ENCODE data around the gene TPT1.
"Not testable (repeated sequence)": the region's sequence is repeated elsewhere in the genome, so short reads cannot be mapped to it uniquely, and the experiment has no call there.

TPT1 gene

DNA sequence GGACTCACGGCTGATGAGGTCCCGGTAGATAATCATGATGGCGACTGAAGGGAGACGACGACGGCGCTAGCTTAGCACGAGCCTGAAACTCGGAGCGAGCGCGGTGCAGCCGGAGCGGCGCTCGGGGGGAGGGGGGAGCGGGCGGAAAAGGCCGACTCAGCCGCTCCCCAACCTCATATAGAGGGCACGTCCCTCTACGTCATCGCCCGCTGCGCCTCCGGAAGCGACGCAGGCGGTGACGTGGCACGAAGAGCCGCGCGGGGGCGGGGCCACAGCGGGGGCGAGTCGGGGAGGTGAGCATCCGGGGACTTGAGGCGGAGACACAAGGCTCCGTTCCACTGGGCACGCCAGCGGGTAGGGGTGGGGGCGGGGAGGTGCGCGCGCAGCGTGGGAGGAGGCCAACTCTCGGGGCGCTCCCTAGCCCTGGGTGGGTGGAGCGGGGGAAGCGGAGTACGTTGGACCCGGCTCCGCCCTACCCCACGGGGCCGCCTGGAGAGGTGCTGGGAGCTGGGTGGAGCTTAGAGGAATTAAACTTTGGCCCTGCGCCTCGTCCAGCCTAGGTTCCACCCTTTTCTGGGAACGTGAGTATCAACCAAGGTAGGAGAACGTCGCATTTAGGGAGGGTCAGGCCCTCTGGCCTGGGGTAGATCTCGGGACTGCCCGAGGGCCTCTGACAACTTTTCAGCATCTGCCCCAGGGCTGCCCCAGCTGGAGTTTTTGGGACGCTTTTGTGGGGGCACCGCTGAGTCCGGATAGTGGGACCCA, at the start of gene TPT1:
Gene TPT1, minus strand, starts transcription at position 150 of the 765 bp plus-strand sequence. Its CDS starts 114 bp downstream, at position 36.
- peak; percentile 85 for DNase-seq

DNA sequence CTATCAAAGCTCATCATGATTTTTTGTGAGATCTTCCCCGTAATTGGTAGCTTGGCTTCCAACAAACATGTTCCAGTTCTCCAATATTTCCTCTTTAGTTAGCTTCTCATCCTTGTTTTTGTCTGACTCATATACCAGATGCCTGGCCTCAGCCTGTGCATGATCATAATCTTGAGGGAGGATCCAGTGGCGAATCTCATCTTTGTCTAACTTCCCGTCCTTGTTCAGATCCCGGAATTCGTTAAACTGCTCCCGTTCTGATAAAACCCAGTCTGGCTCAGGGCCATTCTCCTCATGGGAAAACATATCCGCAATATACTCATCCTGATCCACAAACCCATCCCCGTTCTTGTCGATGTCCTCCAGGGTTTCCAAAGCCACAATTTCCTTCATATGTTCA, 49.4 kb upstream of the TPT1 start:
- DNase-seq: not testable (repeated sequence)

DNA sequence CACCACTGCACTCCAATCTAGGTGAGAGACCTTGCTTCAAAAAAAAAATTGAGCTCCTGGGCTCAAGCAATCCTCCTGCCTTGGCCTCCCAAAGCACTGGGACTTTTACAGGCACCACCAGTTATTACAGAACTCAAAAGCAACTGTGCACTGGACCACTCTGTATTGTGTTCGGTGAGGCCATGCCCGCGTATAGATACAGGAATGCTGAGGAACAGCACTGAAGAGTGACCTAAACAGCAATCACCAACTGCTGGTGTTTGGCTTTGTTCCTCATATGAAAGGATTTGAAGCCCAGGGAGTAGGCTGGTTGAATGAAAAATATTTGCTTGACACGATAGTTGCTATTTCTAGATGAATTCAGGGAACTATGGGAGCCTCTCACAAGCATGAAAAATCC, 47.7 kb upstream of the TPT1 start:
- DNase-seq: no peak

DNA sequence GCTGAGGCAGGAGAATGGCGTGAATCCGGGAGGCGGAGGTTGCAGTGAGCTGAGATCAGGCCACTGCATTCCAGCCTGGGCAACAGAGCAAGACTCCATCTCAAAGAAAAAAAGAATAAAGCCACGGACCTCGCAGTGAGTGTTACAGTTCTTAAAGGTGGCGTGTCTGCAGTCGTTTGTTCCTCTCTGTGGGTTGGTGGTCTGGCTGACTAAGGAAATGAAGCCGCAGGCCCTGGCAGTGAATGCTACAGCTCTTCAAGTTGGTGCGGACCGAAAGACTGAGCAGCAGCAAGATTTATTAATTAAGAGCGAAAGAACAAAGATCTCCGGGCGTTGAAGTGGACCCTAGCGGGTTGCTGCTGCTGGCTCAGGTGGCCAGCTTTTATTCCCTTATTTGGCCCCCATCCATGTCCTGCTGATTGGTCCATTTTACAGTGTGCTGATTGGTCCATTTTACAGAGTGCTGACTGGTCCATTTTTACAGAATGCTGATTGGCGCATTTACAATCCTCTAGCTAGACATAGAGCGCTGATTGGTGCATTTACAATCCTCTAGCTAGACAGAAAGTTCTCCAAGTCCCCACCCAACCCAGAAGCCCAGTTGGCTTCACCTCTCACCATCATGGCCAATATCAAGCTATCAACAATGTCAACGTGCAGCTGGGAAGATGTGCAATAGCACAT, 46.1 kb upstream of the TPT1 start:
- not testable (repeated sequence) for DNase-seq

DNA sequence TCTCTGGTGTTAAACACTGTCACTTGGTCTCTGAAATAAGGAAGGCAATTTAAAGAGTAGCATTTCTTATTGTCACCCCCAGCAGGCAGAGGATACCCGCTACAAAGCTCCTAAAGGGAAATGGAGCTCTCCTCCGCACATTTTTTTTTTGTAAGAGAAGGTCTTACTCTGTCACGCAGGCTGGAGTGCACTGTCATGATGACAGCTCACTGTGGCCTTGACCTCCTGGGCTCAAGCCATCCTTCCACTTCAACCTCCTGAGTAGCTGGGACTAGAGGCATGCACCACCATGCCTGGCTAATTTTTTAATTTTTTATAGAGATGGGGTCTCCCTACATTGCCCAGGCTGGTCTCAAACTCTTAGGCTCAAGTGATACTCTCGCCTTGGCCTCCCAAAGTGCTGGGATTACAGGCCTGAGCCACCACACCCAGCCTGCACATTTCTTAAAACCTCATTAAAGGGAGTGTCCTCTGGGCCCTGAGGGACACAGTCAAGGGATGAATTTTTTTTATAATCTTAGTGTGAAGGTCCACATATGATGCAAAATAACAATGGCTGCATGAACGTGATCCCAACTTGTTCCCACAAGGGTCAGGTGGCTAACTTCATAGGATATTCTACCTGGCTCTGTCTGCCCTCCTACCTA, 45.0 kb upstream of the TPT1 start:
- no peak for DNase-seq

DNA sequence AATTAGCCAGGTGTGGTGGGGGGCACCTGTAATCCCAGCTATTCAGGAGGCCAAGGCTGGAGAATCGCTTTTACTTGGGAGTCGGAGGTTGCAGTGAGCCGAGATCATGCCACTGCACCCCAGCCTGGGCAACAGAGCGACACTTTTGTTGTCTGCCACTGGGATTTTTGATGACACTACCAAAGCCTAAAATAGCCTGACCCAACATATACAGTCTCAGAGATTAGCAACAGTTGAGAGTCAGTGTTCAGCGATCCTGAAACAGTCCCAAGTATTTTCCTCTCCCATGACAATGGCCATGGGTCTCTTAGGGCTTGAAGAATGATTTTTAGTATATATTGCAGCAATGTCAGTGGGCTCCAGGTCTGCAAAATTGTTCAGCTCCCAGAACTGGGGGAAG, 44.3 kb upstream of the TPT1 start:
- no peak for DNase-seq

DNA sequence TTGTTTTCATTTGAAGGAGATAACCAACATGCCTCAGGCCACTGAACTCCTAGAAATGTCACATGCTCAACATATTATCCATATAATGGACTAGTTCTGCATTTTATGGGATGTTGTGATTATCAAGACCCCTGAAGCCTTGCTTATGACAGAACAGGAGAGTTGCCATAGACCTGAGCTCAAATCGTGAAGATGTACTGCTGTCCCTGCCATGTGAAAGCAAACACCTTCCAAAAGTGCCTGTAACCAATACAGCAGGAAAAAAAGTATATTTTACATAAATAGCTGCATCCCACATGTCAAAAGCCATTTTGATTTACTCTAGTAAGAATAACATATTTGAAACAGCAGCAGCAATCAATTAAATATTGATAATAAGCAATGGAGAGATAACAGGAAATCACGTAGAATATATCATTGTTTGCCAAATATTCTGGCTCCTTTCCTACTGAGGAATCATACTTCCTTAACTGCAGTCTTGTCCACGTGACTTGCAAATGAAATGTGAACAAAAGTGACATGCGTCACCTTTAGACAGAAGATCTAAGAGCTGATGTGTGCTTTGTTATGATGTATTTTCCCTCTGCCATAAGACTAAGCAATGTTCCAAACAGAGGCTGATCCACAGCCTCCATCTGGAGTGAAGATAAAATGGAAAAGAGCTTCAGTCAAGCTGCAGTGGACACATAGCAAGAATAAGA, 43.6 kb upstream of the TPT1 start:
- DNase-seq: no peak

DNA sequence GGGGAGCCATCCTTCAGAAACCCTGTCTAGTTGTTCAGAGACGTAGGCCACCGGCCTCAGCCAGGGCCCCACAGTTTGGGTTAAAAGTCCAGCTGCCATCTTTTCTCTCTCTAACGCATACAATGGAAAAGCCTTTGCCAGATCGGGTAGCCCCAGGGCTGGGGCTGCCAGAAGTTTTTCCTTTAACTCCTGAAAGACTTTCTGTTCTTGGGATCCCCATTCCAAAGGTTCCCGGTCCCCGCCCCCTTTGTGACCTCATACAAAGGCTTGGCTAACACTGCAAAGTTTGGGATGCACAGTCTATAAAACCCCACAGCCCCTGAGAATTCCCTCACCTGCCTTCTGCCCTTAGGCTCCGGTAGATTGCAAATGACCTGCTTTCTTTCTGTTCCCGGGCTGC, 41.8 kb upstream of the TPT1 start:
- not testable (repeated sequence) for DNase-seq

DNA sequence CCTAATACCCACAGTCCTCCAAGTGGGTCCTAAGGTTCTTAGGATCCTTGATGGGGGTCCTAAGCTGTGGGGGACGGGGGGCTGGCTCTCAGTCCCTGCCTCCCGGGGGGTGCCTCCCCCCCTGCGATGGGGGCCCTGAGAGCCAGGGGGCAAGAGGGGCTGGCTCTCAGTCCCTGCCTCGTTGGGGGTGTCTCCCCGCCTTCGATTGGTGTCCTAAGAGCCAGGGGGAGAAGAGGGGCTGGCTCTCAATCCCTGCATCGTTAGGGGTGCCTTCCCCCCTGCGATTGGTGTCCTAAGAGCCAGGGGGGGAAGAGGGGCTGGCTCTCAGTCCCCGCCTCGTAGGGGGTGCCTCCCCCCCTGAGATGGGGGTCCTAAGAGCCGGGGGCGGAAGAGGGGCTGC, 40.2 kb upstream of the TPT1 start:
- DNase-seq: no peak

DNA sequence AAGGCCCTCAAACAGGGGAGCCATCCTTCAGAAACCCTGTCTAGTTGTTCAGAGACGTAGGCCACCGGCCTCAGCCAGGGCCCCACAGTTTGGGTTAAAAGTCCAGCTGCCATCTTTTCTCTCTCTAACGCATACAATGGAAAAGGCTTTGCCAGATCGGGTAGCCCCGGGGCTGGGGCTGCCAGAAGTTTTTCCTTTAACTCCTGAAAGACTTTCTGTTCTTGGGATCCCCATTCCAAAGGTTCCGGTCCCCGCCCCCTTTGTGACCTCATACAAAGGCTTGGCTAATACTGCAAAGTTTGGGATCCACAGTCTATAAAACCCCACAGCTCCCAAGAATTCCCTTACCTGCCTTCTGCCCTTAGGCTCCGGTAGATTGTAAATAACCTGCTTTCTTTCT, 39.7 kb upstream of the TPT1 start:
- not testable (repeated sequence) for DNase-seq

DNA sequence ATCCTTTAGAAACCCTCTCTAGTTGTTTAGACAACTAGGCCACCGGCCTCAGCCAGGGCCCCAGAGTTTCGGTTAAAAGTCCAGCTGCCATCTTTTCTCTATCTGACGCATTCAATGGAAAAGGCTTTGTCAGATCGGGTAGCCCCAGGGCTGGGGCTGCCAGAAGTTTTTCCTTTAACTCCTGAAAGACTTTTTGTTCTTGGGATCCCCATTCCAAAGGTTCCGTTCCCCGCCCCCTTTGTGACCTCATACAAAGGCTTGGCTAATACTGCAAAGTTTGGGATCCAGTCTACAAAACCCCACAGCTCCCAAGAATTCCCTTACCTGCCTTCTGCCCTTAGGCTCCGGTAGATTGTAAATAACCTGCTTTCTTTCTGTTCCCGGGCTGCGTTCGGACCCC, 38.5 kb upstream of the TPT1 start:
- DNase-seq: not testable (repeated sequence)

DNA sequence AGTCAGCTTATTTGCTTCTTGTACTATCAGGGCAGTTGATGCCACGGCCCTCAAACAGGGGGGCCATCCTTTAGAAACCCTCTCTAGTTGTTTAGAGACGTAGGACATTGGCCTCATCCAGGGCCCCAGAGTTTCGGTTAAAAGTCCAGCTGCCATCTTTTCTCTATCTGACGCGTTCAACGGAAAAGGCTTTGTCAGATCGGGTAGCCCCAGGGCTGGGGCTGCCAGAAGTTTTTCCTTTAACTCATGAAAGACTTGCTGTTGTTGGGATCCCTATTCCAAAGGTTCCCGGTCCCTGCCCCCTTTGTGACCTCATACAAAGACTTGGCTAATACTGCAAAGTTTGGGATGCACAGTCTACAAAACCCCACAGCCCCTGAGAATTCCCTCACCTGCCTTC, 37.8 kb upstream of the TPT1 start:
- DNase-seq: not testable (repeated sequence)

DNA sequence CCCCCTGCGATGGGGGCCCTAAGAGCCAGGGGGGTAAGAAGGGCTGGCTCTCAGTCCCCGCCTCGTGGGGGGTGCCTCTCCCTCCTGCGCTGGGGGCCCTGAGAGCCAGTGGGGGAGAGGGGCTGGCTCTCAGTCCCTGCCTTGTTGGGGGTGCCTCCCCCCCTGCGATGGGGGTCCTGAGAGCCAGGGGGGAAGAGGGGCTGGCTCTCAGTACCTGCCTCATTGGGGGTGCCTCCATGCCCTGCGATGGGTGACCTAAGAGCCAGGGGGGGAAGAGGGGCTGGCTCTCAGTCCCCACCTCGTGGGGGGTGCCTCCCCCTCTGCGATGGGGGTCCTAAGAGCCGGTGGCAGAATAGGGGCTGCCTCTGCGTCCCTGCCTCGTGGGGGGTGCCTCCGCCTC, 36.3 kb upstream of the TPT1 start:
- DNase-seq: not testable (repeated sequence)

DNA sequence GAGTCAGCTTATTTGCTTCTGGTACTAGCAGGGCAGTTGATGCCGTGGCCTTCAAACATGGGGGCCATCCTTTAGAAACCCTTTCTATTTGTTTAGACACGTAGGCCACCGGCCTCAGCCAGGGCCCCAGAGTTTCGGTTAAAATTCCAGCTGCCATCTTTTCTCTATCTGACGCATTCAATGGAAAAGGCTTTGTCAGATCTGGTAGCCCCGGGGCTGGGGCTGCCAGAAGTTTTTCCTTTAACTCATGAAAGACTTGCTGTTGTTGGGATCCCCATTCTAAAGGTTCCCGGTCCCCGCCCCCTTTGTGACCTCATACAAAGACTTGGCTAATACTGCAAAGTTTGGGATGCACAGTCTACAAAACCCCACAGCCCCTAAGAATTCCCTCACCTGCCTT, 35.7 kb upstream of the TPT1 start:
- not testable (repeated sequence) for DNase-seq

DNA sequence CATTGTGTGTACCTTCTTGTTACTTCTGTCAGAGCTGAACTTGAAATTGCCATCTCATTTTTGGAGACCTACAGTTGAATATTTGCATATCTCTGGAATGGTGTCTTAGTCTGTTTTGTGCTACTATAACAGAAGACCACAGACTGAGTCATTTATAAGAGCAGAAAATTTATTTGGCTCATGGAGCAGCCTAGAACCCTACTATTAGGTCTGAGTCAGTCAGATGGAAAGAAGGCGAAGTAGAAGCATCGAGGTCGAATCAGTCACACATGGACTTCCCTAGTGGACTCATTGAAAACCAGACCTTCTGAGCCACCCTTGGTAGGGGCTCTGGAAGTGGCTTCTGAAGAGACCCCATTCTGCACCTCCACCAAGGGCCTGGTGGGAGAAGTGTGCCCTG, 33.9 kb upstream of the TPT1 start:
- no peak for DNase-seq

DNA sequence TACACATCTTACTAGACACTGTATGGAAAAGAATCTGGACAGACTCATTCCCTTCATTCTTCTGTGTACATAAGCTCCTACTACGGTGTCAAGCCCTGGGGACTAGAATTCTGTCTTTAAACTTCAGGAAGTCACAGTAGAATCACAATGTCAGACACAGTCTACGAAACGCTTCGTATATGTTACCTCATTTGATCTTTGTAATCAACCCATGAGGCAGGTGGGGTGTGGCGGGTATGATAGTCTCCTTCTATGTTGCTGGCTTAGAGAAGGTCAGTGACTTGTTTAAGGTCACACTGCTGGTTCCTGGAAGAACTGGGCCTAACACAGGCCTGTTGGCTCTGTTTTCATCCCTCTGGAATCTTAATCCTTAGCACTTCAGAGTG, 32.2 kb upstream of the TPT1 start:
- DNase-seq: no peak

DNA sequence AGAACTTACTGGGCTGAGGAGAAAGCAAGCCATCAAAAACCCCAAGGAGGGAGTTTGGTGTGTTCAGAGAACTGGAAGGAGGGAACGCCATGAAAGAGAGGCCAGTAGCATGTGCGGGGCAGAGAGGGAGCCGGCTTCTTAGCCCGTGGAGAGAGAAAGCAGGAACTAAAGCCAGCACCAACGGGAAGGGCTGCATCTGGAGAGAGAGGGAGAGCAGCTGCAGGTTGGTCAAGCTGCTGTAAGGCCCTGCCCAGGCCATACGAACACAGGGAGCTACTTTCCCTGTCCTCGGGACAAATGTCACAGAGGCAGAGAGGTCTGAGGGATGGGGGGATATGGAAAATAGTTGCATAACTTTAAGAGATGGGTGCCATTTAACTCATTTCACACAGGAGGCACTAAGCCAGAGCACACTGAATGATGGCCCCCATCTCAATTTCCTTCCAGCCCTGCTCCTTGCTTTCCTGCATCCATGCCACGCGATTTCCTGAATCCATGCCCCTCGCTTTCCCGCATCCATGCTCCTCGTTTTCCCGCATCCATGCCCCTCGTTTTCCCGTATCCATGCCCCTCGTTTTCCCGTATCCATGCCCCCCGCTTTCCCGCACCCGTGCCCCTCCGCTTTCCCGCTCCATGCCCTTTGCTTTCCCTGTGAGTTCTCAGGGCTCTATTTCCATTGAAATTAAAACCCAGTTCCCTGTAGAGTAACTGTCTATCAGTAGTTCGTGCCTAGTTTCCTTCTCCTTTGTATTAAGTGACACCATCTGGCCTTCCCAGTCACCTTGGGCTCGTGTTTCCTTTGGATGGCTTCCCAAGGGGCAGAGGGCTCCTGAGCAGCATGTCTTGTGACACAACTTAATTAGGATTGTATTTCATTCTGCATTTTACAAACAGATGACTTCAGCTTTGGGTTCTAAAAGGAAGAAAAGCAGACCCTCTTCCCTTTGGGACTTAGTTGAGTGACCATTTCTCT, 31.5 kb upstream of the TPT1 start:
- DNase-seq: no peak

DNA sequence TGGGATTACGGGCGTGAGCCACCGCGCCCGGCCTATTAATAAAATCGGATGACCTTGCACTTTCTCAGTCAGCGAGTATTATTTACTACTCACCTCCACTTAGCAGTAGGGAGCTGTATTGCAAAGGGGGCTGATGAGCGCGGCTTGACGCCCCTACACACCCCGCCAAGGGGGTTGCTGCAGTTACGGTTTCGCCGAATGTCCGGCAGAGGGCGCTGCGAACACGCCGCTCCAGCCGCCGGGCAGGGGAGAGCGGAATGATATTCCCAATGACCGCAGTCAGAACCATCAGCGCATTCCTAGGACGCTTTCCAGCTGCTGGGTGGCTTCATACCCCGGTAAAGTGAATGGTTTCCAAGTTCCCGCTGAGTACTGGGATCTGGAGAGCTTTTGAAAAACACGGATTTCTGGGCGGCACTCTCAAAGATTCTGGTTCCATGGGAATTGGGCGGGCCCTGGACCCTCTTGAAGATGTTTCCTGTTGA, 30.0 kb upstream of the TPT1 start:
- DNase-seq: no peak

DNA sequence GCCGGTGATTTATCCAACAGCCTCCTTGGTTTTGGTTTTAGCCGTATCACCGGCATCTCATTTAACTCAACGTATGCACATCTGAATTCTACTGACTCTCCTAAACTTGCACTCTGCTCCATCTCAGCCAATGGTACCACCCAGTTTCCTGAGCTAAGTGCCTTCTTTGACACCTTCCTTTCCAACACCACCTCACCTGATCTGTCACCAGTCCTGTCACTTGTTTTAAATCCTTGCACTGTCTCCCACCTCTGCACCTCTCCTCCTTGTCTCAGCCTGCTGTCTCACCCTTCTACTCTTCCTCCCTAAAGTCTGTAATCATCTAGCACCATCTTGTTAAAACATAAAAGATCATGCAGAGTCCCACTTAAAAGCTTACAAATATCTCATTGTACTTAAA, 28.1 kb upstream of the TPT1 start:
- DNase-seq: no peak

DNA sequence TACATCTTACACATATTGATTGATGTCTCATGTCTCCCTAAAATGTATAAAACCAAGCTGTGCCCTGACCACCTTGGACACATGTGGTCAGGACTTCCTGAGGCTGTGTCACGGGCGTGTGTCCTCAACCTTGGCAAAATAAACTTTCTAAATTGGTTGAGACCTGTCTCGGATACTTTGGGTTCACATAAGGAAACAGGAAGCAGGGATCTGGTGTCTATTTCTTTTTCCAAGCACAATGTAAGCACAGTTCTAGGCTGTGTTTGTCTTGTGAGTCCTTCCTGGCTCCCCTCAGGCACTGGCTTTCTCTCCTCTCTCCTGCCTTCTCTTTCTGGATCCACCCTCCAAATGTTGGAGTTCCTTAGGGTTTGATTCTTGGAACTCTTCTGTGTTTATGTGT, 27.6 kb upstream of the TPT1 start:
- DNase-seq: no peak

DNA sequence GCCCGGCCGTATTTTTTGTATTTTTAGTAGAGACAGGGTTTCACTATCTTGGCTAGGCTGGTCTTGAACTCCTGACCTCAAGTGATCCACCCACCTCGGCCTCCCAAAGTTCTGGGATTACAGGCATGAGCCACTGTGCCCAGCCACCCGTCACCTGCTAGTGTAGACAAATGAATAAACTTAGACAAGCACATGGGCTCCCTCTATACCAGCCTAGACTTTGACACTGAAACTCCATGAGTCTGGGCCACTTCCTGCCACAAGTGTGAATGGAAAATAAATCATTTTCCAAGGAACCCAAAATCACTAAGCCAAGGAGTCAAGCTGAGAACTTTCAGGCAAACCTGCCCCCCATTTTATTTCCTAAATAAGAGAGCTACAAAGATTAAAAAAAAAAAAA, 27.0 kb upstream of the TPT1 start:
- DNase-seq: no peak

DNA sequence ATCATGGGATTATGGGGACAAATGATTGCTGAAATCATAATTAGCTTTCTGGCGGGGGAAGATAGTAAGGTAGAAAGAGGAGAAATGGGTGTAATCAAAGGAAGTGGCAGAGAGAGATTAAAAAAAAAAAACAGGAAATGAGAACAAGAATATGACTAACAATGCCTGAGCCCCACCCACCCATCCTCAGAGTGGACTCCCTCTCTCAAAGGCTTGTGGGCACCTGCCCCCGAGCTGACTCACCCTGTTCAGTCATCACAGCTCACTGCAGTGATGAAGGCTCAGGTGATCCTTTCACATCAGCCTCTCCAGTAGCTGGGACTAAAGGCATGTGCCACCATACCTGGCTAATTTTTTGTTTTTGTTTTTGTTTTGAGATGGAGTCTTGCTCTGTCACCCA, 26.4 kb upstream of the TPT1 start:
- peak; percentile 2 for DNase-seq

Measured in DMS79 treated with DMSO at 0.1 percent for 48 hours (cell line).